Smooth muscle cell (in vitro differentiated cells): ENCODE results near the gene RHOD. TPM values are rescaled to one million over a fixed set of nuclear protein-coding genes. Genes with fewer than 3 reads are reported as not detected.

Experiments
- DNase-seq: peaks from one replicate; lab custom pipeline; 2025; ENCODE audit not compliant: unreplicated experiment; lab: John Stamatoyannopoulos, UW
- H2AFZ ChIP-seq: fragments of 200-600 bp; sonication (generic); 2 replicates; pipeline ENCODE4 v1.6.0; 2016; ENCODE audit warnings: antibody characterized with exemption, low read depth, mild to moderate bottlenecking
- H3F3A ChIP-seq: fragments of 200-600 bp; sonication (generic); 2 replicates; pipeline ENCODE4 v1.6.0; 2017; ENCODE audit warnings: antibody characterized with exemption, low read depth
- H3K27ac ChIP-seq: fragments of 200-600 bp; sonication (generic); 2 replicates; pipeline ENCODE4 v1.5.1; 2016; ENCODE audit warnings: low read depth, mild to moderate bottlenecking
- H3K27me3 ChIP-seq: fragments of 200-600 bp; sonication (generic); 2 replicates; pipeline ENCODE4 v1.6.1; 2016; ENCODE audit warnings: low read depth, mild to moderate bottlenecking
- H3K36me3 ChIP-seq: fragments of 200-600 bp; sonication (generic); 2 replicates; pipeline ENCODE4 v1.5.1; 2016; ENCODE audit warnings: low read depth
- H3K4me1 ChIP-seq: fragments of 200-600 bp; sonication (generic); 2 replicates; pipeline ENCODE4 v1.5.1; 2016; ENCODE audit warnings: low read depth
- H3K4me2 ChIP-seq: fragments of 200-600 bp; sonication (generic); 2 replicates; pipeline ENCODE4 v1.6.0; 2016; ENCODE audit warnings: mild to moderate bottlenecking
- H3K4me3 ChIP-seq: fragments of 200-600 bp; sonication (generic); 2 replicates; pipeline ENCODE4 v1.5.1; 2016; ENCODE audit warnings: mild to moderate bottlenecking
- H3K79me2 ChIP-seq: fragments of 200-600 bp; sonication (generic); 2 replicates; pipeline ENCODE4 v1.6.0; 2016; ENCODE audit warnings: low read depth, mild to moderate bottlenecking
- H3K9ac ChIP-seq: fragments of 200-600 bp; sonication (generic); 2 replicates; pipeline ENCODE4 v1.6.0; 2016; ENCODE audit warnings: low read depth
- H3K9me3 ChIP-seq: fragments of 200-600 bp; sonication (generic); replicated peaks from 2 replicates; pipeline ENCODE4 v1.5.1; 2016; ENCODE audit warnings: low read depth
- H4K20me1 ChIP-seq: fragments of 200-600 bp; sonication (generic); 2 replicates; pipeline ENCODE4 v1.6.0; 2016; ENCODE audit warnings: low read depth
- WGBS: methylation state at CpG from one replicate; pipeline ENCODE4 v1.1.7; 2016; ENCODE audit warnings: low lambda C conversion rate; 5-methylcytosine and 5-hydroxymethylcytosine counted together
- polyA plus RNA-seq: library from polyadenylated mRNA; unstranded; fragments of >200 nt; fragmentation: Nextera tagmentation; extraction: Ambion mirVana; gene quantifications from 2 replicates; pipeline ENCODE4 v1.2.1, GENCODE V29; 2016
- total RNA-seq: library from RNA; depleted of rRNA; stranded (reverse); fragments of >200 nt; gene quantifications from 2 replicates; pipeline ENCODE4 v1.2.3, GENCODE V29; 2014
- TF ChIP-seq, protein P1 (sequence below): fragments of 200-600 bp; sonication (generic); IDR thresholded peaks from 2 replicates; pipeline ENCODE4 v1.5.1; 2017; ENCODE audit warnings: borderline replicate concordance, mild to moderate bottlenecking, antibody characterized with exemption; ENCODE audit not compliant: insufficient read depth, poor library complexity, severe bottlenecking

RHOD gene
- total and polyA plus RNA-seq, 2 experiments from 2014 or later, result 28.4 to 38.9 TPM

DNA sequence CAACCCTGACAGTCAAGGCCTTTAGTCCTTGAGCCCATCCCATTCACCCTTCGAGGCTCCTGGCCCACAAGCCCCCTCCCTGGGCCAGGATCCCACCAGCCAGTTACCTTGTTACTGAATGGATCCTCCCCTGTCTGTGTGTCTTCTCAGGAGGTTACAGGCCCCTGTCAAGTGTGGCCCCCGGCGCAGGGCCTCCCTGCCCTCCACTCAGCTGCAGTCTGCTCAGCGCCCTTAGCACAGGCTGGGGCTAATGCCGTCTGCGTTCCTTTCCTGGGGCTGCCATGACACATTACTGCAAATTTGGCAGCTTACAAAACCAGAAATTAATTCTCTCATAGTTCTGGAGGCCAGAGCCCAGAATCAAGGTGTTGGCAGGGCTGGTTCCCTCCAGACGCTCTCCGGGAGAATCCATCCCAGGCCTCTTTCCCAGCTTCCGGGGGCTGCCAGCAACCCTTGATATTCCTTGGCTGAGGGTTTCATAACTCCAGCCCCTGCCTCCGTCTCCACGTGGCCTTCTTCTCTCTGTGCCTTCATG is 43.1 kb upstream of the RHOD start:
- no peaks in the 10 kb centered on the region for H3K9me3 ChIP-seq
- H3K36me3 ChIP-seq, result no peaks in the 10 kb centered on the region
- H3F3A ChIP-seq, result no peaks in the 10 kb centered on the region
- no peaks in the 10 kb centered on the region for H3K4me1 ChIP-seq
- H4K20me1 ChIP-seq, result no peaks in the 10 kb centered on the region
- H2AFZ ChIP-seq, result no peak overlapping the region
- H3K79me2 ChIP-seq, result no peaks in the 10 kb centered on the region
- DNase-seq, result no peak
- TF ChIP-seq, protein P1, sequence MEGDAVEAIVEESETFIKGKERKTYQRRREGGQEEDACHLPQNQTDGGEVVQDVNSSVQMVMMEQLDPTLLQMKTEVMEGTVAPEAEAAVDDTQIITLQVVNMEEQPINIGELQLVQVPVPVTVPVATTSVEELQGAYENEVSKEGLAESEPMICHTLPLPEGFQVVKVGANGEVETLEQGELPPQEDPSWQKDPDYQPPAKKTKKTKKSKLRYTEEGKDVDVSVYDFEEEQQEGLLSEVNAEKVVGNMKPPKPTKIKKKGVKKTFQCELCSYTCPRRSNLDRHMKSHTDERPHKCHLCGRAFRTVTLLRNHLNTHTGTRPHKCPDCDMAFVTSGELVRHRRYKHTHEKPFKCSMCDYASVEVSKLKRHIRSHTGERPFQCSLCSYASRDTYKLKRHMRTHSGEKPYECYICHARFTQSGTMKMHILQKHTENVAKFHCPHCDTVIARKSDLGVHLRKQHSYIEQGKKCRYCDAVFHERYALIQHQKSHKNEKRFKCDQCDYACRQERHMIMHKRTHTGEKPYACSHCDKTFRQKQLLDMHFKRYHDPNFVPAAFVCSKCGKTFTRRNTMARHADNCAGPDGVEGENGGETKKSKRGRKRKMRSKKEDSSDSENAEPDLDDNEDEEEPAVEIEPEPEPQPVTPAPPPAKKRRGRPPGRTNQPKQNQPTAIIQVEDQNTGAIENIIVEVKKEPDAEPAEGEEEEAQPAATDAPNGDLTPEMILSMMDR, result no peak
- 93% methylated on average over 11 of the region's 11 CpGs for WGBS
- no peak overlapping the region for H3K4me2 ChIP-seq
- no peak overlapping the region for H3K4me3 ChIP-seq
- H3K9ac ChIP-seq, result no peak overlapping the region
- H3K27ac ChIP-seq, result no peak overlapping the region
- H3K27me3 ChIP-seq, result no peaks in the 10 kb centered on the region

DNA sequence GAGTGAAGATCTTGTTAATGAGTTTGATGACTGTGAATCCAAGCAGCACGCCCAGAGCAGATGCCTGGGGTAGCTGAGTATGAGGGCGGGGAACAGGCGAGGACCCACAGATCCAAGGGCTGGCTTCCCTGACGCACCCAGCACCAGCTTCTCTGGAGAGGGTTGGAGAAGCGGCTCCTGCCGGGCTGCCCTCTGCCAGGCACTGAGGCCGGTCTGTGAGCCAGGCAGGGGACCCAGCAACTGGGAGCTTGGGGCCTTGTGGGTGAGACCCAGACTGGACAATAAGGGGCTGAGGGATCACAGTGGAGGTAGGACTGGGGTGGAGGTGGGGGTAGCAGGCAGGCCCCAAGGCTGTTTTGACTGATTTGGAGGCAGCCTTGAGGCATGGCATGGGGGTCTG is 42.3 kb upstream of the RHOD start:
- Histone ChIP-seq H4K20me1 (no peaks in the 10 kb centered on the region), H2AFZ (no peak overlapping the region), H3F3A (no peaks in the 10 kb centered on the region), H3K4me3 (no peak overlapping the region), H3K27me3 (no peaks in the 10 kb centered on the region), H3K27ac (no peak overlapping the region), H3K79me2 (no peaks in the 10 kb centered on the region), H3K4me1 (no peaks in the 10 kb centered on the region), H3K36me3 (no peaks in the 10 kb centered on the region), H3K9ac (no peak overlapping the region), H3K9me3 (no peaks in the 10 kb centered on the region), H3K4me2 (no peak overlapping the region)
- DNase-seq, result no peak
- 96% methylated on average over 7 of the region's 7 CpGs for WGBS
- TF ChIP-seq, protein P1, result no peak

DNA sequence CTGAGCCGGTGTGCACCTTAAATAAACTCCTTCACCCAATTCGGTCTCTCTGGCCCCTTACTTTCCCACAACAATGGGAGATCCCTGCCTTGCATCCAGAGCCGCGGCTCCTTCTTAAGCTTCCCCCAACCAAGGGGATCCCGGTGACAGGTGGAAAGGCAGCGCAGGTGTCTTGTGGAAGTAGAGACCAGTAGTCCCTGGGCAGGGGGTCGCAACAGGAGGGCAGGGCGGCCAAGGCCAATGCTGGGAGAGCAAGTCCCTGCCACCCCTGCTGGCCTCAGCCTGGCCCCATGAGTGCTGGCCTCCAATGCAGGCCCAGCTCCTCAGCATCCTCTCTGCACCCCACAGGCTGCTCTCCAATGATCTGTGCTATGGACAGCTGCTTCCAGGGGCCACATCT is 41.6 kb upstream of the RHOD start:
- Histone ChIP-seq H3K27me3 (no peaks in the 10 kb centered on the region), H3K9me3 (no peaks in the 10 kb centered on the region), H3K27ac (no peak overlapping the region), H2AFZ (no peak overlapping the region), H3K36me3 (no peaks in the 10 kb centered on the region), H3K79me2 (no peaks in the 10 kb centered on the region), H3K4me1 (no peaks in the 10 kb centered on the region), H4K20me1 (no peaks in the 10 kb centered on the region), H3K9ac (no peak overlapping the region), H3K4me3 (no peak overlapping the region), H3F3A (no peaks in the 10 kb centered on the region), H3K4me2 (no peak overlapping the region)
- 96% methylated on average over 8 of the region's 8 CpGs for WGBS
- TF ChIP-seq, protein P1, result no peak
- no peak for DNase-seq

DNA sequence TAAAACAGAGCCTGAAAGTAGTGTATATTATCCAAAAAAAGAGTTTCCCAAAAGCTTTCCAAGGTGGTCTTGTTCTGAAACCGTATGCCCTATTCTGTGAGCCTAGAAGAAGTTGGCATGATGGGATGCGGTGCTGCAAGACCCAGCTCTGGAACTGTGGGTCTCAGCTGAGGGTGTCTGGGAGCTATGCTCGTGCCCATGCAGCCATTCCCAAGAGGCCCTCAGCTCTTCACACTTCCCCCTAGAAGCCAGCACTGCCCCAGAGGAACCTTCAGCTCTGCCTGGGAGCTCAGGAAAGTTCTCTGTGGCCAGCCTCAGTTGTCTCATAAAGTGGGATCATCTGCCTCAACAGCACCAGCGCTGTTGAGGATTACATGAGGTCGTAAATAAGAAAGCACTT is 40.1 kb upstream of the RHOD start:
- 88% methylated on average over 5 of the region's 5 CpGs for WGBS
- no peak overlapping the region for H3K4me2 ChIP-seq

More for the DNA sequence above, 40.1 kb upstream of the RHOD start:
- Histone ChIP-seq H3K27ac (no peak overlapping the region), H2AFZ (no peak overlapping the region), H3K79me2 (no peaks in the 10 kb centered on the region), H3K27me3 (no peaks in the 10 kb centered on the region), H3K36me3 (no peaks in the 10 kb centered on the region), H3K9ac (no peak overlapping the region), H4K20me1 (no peaks in the 10 kb centered on the region), H3F3A (no peaks in the 10 kb centered on the region), H3K4me1 (no peaks in the 10 kb centered on the region), H3K9me3 (no peaks in the 10 kb centered on the region), H3K4me3 (no peak overlapping the region)
- TF ChIP-seq, protein P1, result no peak
- no peak for DNase-seq
